Anterior cingulate cortex (tissue), 58 donors: ENCODE measurements around the gene DNAH17.

Experiments
- DNase-seq, 58 donors: peaks; one replicate each; lab custom pipeline; 2025; lab: John Stamatoyannopoulos, UW

Gene DNAH17

DNA sequence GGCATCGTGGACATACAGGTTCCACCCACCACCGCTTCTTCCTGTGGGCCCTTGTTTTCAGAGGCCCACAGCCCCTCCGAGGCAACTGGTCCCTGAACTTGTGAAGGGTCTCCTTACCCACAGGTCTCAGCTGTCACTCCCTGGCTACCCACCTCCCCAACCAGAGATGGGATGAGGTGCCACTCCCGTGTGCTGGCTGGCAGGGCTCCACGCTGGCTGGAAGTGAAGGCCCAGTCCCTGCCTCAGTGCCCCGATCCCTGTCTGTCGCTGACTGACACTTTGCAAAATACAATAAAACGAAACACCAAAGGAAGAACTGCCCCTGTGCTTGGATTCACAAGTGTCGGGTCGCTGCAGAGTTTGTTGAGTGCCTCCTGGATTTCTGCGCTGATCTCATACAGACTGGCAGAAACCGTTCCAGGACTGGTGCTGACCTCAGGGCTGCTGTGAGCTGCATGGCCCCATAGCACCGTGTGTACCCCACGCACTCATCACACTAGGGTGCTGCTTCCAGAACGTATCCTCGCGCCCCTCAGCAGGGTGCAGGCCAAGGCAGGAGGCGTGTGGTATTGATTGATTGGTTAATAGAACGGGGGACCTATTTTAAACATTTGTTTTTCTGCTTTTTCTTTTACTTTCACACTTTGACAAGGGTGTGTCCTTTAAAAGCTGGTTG, 141.7 kb downstream of the DNAH17 start:
- DNase-seq = no peak

GRCh38 chr17:78434455-78435329, 142.5 kb downstream of the DNAH17 start:
- DNase-seq = no peak

- no peak for DNase-seq
Measured at GRCh38 chr17:78433780-78434335, 143.3 kb downstream of the DNAH17 start.

GRCh38 chr17:78433013-78433727, 144.0 kb downstream of the DNAH17 start:
- DNase-seq = no peak

- DNase-seq = peak in 49 of 58 donors; percentile 14 to 86 (median 60)
Measured at GRCh38 chr17:78432226-78433012, 144.8 kb downstream of the DNAH17 start.

GRCh38 chr17:78431692-78431958, 145.6 kb downstream of the DNAH17 start:
- no peak for DNase-seq

DNA sequence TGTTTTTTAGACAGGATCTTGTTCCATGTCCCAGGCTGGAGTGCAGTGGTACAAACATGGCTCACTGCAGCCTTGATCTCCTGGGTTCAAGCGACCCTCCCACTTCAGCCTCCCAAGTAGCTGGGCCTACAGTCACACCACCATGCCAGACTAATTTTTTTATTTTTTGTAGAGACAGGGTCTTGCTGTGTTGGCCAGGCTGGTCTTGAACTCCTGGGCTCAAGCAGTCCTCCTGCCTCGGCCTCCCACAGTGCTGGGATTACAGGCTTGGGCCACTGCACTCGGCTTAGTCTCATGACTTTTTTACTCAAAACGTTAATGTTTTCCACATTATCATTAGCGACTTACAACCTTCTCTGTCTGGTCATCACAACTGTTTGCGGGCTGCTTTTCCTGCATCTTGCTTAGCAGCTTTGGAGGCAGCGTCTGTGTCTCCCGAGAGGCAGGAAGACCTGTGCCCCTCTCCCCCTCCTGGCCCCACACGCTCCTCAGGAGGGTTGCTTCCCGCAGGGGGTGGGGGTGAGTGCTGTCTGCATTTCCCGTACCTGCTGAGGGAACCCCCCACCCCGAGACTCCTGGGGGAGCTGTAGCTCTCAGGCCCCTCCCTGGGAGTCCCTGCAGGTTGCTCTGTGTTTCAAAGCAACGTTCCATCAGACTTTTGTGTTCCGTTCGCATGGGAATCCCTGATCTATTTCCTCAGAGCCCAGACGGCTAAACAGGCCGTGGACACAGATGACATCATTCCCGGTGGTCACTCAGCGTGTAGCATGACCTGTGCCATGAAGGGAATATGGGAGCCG, 146.1 kb downstream of the DNAH17 start:
- no peak for DNase-seq

DNA sequence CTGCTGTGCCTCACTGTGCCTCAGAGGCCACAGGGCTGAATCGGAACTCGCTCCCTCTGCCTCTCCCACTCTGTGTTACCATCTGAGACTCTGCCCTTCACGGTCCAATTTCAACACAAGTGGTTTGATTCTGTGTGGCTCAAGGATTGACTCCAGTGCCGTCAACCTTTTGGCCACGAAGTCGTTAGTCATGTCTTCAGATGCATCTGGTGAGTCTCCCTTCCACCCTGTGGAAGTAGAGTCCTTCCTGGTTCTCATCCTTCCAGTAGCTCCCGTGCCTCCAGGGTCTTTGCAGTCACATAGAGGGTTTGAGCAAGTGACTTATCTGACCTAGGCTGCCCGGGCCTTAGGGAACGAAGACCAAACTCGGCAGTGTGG, 147.6 kb downstream of the DNAH17 start:
- DNase-seq = no peak

DNA sequence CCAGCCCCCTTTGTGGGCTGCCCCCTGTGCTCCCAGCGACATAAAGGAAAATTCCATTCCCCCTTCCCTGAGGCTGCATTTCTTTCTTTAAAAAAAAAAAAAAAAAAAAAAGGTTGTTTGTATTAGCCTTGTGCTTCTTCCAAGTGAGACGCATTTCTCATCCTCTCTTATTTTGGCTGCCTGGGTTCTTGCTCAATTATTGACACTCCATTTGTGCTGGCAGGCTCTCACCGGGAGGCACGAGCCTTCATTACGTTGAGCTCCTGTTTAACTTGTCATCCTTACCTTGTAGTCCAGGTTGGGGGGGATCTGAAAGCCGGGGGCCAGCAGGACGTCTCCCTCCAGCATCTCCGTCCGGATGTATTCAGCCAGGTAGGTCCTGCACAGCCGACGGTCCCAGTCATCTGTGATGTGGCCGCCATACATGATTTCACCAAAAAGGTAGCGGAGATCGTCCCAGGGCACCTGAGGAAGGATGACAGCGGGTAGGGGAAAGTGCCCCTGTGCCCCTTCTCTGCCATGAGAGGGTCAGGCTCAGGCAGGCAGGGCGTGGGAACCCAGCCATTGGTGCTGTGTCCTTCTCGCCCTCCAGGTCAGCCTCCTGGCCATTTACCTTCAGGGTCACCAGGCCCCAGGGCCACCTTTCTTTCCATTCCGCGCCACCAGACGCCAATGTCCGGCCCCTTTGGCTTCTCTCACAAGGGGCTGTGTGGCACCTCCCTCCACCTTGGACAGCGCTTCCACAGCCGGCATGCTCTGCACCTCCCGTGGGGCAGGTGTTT, 148.2 kb downstream of the DNAH17 start:
- no peak for DNase-seq

DNA sequence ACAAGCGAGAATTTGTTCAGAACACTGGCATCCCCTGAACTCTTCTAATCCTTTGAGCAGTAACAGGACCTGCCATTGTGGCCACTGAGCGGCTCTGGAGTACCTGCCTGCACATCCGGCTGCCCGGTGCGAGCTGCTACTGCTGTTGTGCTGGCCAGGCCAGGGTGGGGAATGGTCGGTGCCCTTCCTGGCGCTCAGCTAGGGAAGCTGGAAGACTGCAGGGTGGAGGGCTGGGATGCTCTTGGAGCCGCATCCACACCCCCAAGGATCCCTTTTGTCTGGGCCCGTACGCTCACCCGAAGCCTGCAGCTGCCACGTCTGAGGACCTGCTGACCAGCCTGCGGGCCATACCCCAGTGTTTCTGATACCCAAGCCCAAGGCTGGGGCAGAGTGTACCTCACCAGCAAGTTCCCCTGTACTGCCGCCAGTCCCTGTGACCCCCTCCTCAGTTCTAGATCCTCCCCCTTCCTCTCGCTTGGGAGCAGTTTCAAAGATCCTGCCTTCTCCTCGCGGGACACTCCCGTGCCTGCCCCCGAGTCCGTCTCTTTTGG, 149.1 kb downstream of the DNAH17 start:
- no peak for DNase-seq

GRCh38 chr17:78427140-78427539, 150.1 kb downstream of the DNAH17 start:
- peak in 1 of 58 donors; percentile 11 for DNase-seq

DNA sequence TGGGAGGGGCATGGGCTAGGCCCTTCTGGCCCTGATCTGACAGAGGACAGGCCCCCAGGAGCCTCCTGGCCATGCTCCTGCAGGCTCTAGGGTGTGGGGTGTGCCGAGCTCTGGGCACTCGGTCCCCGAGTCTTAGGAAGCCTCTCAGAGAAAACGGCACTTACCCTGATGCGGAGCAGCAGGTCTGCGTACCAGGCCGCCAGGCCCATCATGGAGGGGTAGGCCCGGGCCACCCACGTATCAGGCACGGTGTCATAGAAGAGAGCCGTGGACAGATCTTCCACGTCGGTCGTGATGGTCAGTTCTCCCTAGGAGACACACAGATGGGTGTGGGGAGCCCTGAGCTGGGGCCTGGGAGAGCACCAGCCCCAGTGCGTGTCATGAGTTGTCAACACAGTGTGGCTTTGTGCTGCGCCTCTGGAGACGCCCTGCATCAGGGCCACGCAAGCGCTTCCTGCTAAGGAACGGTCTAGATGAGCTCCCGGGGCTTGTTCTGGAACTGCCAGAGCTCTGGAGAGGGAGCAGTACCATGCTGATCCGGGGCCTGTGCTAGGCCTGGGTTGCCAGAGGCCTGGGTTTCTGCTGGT, 150.8 kb downstream of the DNAH17 start:
- peak in 28 of 58 donors; percentile 5 to 77 (median 48) for DNase-seq

DNA sequence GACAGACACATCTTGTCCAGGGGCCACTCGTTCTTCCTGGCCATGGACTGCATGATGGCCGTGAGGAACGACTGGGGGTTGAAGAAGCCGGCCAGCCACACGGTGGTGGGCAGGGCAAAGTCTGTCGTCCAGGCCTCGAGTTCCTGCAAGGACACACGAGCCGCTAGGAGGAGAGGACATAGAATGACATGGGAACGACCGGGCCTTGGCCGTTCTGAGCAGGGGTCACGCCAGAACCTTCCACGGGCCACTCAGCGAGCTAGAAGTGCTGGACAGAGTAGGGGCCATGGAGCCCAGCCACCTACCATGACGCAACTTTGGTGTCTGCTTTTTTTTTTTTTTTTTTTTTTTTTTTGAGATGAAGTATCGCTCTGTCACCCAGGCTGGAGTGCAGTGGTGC, 151.8 kb downstream of the DNAH17 start:
- no peak for DNase-seq

DNA sequence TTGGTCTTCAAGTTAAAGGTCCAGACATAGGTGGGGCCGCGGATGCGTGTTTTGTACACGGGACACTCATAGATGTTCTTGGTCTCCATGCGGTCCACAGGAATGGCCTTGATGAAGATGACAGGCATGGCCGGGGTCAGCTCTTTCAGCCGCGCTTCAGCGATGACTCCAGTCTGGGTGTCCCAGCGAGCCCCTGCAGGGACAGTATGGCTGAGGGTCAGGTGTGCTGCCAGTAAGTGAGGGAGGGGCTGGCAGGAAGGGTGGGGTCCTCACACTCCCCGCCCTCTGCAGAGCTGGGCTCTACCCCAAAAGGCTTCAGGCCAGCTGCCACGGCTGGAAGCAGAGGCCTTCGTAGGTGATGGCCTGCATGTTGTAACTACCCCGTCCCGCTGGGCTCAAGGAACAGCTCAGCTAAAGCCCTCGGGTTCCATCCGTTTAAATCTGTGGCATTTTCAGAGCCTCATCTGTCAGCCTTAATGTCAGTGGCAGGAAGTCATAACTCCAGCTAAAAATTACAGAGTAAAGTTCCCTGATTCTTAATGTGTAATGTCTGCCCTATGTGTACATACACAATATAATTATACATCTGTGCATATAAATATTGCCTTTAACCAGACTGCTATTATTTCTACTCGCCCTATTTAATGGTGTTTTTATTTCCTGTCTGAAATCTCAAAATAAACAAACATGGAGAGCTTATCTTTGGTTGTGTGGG, 153.1 kb downstream of the DNAH17 start:
- no peak for DNase-seq

- no peak for DNase-seq
Measured at GRCh38 chr17:78422872-78423588, 154.2 kb downstream of the DNAH17 start.

- DNase-seq = peak in 1 of 58 donors; percentile 6
Measured at GRCh38 chr17:78422267-78422605, 155.0 kb downstream of the DNAH17 start.
